Measurements from ENCODE around the gene AJM1. TPM values are rescaled to one million over a fixed set of nuclear protein-coding genes. Genes with fewer than 3 reads are reported as not detected.

AJM1 gene
- total RNA-seq: 0.87 and 2.0 TPM in 2 replicates

GRCh38 chr9:136842380-136842948, at the start of gene AJM1:
AJM1 (plus strand) TSS chr9:136842478; CDS start chr9:136844415, 1,937 bp downstream.

DNA sequence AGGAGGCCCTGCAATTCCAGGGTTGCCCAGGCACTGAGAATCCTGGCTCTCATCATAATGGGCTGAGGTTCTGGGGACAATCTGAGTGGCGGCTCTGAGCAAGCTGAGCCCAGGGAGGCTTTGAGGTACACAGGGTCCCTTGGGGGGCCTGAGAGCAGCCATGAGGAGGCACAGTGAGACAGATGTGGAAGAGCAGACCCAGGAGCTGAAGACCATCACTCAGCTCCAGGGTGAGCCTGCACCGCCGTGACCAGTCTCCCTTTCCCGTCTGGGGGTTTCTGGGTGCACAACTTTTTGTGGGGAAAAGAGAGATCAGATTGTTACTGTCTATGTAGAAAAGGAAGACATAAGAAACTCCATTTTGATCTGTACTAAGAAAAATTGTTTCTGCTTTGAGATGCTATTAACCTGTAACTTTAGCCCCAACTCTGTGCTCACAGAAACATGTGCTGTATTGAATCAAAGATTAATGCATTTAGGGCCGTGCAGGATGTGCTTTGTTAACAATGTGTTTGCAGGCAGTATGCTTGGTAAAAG, 46.0 kb upstream of the AJM1 start, which contains the start of gene CCDC183:
Gene CCDC183 (plus strand): TSS at position 101 of the 537 bp plus-strand sequence. CDS start 60 bp downstream, at position 161.

GRCh38 chr9:136807281-136808074, 34.8 kb upstream of the AJM1 start, which contains the start of gene RABL6:
RABL6 (plus strand) TSS chr9:136807948; CDS start chr9:136808197, 249 bp downstream.

DNA sequence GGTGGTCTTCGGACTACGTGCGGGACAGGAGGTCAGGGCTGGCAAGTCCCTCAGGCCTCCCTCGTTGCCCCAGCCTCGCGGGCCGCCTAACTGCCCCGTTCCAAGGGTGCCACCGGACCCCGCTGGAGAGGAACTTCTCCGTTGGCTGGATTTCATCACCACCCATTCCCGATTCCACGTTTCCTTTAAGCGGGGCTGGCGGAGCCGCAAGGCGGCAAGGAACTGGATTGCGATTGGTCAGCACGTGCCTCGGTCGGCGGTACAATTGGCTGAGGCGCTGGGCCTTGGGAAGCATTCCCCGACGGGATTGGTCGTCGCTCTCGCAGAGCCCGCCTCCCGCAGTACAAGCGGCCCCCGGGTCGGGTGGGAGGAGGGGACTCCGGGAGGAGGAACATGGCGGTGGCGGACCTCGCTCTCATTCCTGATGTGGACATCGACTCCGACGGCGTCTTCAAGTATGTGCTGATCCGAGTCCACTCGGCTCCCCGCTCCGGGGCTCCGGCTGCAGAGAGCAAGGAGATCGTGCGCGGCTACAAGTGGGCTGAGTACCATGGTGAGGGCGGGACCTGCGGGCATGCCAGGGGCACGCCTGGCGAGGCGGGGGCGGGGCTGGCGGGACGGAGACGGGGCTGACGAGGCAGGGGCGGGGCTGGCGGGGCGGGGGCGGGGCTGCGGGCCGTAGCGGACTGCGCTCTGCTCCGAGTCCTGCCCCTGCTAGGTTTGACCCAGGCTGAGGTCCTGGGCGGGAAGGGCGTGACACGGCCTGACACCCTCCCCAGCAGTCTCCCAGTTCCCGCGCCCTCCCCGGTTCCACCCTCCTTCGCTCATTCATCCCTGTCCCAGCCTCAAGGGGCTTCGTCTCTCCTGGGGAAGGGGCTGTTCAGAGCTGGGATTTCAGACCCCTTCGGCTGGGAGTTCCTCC, 7.0 kb downstream of the AJM1 start, which contains the start of gene PHPT1:
Gene PHPT1 (plus strand): TSS at position 372 of the 922 bp plus-strand sequence. CDS start 22 bp downstream, at position 394.

GRCh38 chr9:136851941-136852663, 9.8 kb downstream of the AJM1 start, which contains the start of gene MAMDC4:
MAMDC4 (plus strand) TSS chr9:136852346; CDS start chr9:136852417, 71 bp downstream.

DNA sequence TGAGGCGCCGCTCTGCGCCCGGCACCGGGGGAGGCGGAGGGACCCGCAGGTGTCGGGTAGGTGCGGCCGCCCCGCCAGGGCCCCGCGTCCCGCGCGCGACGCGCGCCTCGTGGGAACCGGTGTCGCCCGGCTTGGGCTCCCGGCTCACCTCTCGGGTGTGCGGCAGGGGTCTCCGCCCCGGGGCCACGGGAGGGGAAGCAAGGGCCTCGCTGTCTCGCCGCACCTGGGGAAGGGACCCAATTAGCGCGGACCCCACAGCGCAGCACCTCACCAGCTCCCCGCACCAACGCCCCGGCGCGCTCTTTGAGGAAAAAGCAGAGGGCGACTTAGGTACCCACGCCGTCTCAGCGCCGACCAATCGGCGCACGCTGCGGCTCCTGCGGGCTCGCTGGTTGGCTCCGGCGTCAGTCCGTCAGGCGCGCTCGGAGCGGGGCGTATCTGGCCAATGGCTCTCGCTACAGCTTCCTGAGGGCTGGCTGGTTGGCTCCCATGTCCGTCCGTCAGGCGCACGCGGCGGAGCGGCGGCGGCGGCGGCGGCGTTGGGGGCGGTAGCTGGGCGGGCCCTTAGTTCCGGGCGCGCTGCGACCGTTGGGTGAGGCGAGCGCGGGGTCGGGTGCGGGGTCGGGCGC, 43.8 kb downstream of the AJM1 start, which contains the start of gene TRAF2:
Gene TRAF2 (plus strand): TSS at position 567 of the 629 bp plus-strand sequence. CDS start 12,225 bp downstream, outside the sequence.

Other genes starting within 250 kb of the AJM1 start
- gene EGFL7, start 179.6 kb upstream of the AJM1 start, total RNA-seq: 11.1 and 18.8 TPM in 2 replicates
- 52.2 and 74.0 TPM in 2 replicates for gene AGPAT2, start 155.0 kb upstream of the AJM1 start, total RNA-seq
- 0.08 and 0.47 TPM in 2 replicates for gene DIPK1B, start 129.9 kb upstream of the AJM1 start, total RNA-seq
- gene LCN10, start 99.5 kb upstream of the AJM1 start, total RNA-seq: not detected in 2 replicates
- gene LCN6, start 94.0 kb upstream of the AJM1 start, total RNA-seq: not detected in 2 replicates
- gene LCN8, start 84.2 kb upstream of the AJM1 start, total RNA-seq: not detected in 2 replicates
- gene LCN15, start 78.0 kb upstream of the AJM1 start, total RNA-seq: not detected in 2 replicates
- 240 and 247 TPM in 2 replicates for gene TMEM141, start 51.1 kb upstream of the AJM1 start, total RNA-seq
- 1.3 TPM in 1 of 2 replicates, not detected in the other for gene CCDC183, start 46.1 kb upstream of the AJM1 start, total RNA-seq
- 82.2 and 126 TPM in 2 replicates for gene RABL6, start 34.5 kb upstream of the AJM1 start, total RNA-seq
- gene PHPT1, start 6.9 kb downstream of the AJM1 start, total RNA-seq: 127 and 150 TPM in 2 replicates
- gene MAMDC4, start 9.9 kb downstream of the AJM1 start, total RNA-seq: 2.6 and 3.1 TPM in 2 replicates
- 302 and 330 TPM in 2 replicates for gene EDF1, start 23.8 kb downstream of the AJM1 start, total RNA-seq
- gene TRAF2, start 44.0 kb downstream of the AJM1 start, total RNA-seq: 10.0 and 16.7 TPM in 2 replicates
- 149 and 155 TPM in 2 replicates for gene FBXW5, start 102.3 kb downstream of the AJM1 start, total RNA-seq
- not detected in 2 replicates for gene C8G, start 102.8 kb downstream of the AJM1 start, total RNA-seq
- not detected in 2 replicates for gene LCN12, start 109.8 kb downstream of the AJM1 start, total RNA-seq
- not detected in 2 replicates for gene PTGDS, start 135.0 kb downstream of the AJM1 start, total RNA-seq
- gene LCNL1, start 140.5 kb downstream of the AJM1 start, total RNA-seq: not detected in 2 replicates
- gene PAXX, start 149.9 kb downstream of the AJM1 start, total RNA-seq: 45.6 and 54.8 TPM in 2 replicates
- 3.3 and 8.7 TPM in 2 replicates for gene CLIC3, start 154.1 kb downstream of the AJM1 start, total RNA-seq
- gene ABCA2, start 185.8 kb downstream of the AJM1 start, total RNA-seq: 0.95 and 5.2 TPM in 2 replicates
- gene FUT7, start 189.6 kb downstream of the AJM1 start, total RNA-seq: not detected in 2 replicates
- 2.9 and 9.0 TPM in 2 replicates for gene NPDC1, start 203.7 kb downstream of the AJM1 start, total RNA-seq
- 0.11 and 0.39 TPM in 2 replicates for gene ENTPD2, start 211.6 kb downstream of the AJM1 start, total RNA-seq
- 4.0 and 10.3 TPM in 2 replicates for gene SAPCD2, start 228.1 kb downstream of the AJM1 start, total RNA-seq
- 1.2 and 3.8 TPM in 2 replicates for gene UAP1L1, start 235.0 kb downstream of the AJM1 start, total RNA-seq
- gene MAN1B1, start 244.5 kb downstream of the AJM1 start, total RNA-seq: 63.0 and 80.3 TPM in 2 replicates